ENCODE data around the gene SPRN. TPM values are rescaled to one million over a fixed set of nuclear protein-coding genes. Genes with fewer than 3 reads are reported as not detected.
"Not testable (repeated sequence)": the region's sequence is repeated elsewhere in the genome, so short reads cannot be mapped to it uniquely, and the experiment has no call there.

SPRN gene
- total and polyA plus RNA-seq, 2 donors (not counting 1 experiment from before 2014, with no cell fraction given), result 0.33 to 1.2 TPM

- Histone ChIP-seq H3K9me3 (ENCODE audit: control insufficient read depth, insufficient read depth, low read depth, low read length) (no peaks in the 10 kb centered on the region), H3K36me3 (ENCODE audit: control insufficient read depth, insufficient read depth, low read length) (peaks cover 7% of the 10 kb centered on the region), H3K4me1 (ENCODE audit: control insufficient read depth, extremely low read depth, insufficient read depth, low read length) (no peaks in the 10 kb centered on the region), H3K4me2 (ENCODE audit: extremely low read depth, insufficient read depth, low read length) (no peak overlapping the region), H3K27ac (ENCODE audit: insufficient read depth, low read length) (no peak overlapping the region), H3K79me2 (ENCODE audit: control insufficient read depth, insufficient read depth, low read length) (no peaks in the 10 kb centered on the region), H2AFZ (ENCODE audit: low read length) (no peak overlapping the region), H3K4me3 (replicated peaks in 1 of 4; ENCODE audit: control extremely low read depth in 1 of 4, insufficient read depth in 1 of 4, low read depth in 3 of 4, low read length in 4 of 4) (no peak overlapping the region), H3K9ac (ENCODE audit: insufficient read depth, low read length) (no peak overlapping the region), H3K27me3 (ENCODE audit: control insufficient read depth, insufficient read depth, low read length) (no peaks in the 10 kb centered on the region), H4K20me1 (ENCODE audit: control insufficient read depth, extremely low read depth, insufficient read depth, low read length) (no peaks in the 10 kb centered on the region)
- DNase-seq (ENCODE audit: low read depth in 2 of 2), result no peak
- TF ChIP-seq CTCF (conservative IDR thresholded peaks at IDR 0.05 in 1 of 2, IDR thresholded peaks at IDR 0.05 in 1 of 2; ENCODE audit: low read depth in 1 of 2, low read length in 2 of 2) (no peak), EZH2 (IDR thresholded peaks at IDR 0.05; ENCODE audit: low read length, missing control alignments) (no peak)
These were observed 8.7 kb downstream of the SPRN start for GRCh38 chr10:133415752-133416151.

DNA sequence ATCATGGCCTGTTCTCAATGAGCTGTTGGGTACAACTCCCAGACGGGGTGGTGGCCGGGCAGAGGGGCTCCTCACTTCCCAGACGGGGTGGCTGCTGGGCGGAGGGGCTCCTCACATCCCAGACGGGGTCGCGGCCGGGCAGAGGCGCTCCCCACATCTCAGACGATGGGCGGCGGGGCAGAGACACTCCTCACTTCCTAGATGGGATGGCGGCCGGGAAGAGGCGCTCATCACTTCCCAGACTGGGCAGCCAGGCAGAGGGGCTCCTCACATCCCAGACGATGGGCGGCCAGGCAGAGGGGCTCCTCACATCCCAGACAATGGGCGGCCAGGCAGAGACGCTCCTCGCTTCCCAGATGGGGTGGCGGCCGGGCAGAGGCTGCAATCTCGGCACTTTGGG lies 10.0 kb downstream of the SPRN start:
- H3K27ac ChIP-seq (ENCODE audit: insufficient read depth, low read length); H3K4me1 ChIP-seq (ENCODE audit: control insufficient read depth, extremely low read depth, insufficient read depth, low read length); H3K4me2 ChIP-seq (ENCODE audit: extremely low read depth, insufficient read depth, low read length); H3K9ac ChIP-seq (ENCODE audit: insufficient read depth, low read length); H2AFZ ChIP-seq (ENCODE audit: low read length); H3K79me2 ChIP-seq (ENCODE audit: control insufficient read depth, insufficient read depth, low read length); DNase-seq (ENCODE audit: low read depth in 2 of 2); H4K20me1 ChIP-seq (ENCODE audit: control insufficient read depth, extremely low read depth, insufficient read depth, low read length); H3K27me3 ChIP-seq (ENCODE audit: control insufficient read depth, insufficient read depth, low read length); H3K36me3 ChIP-seq (ENCODE audit: control insufficient read depth, insufficient read depth, low read length); H3K4me3 ChIP-seq (replicated peaks in 1 of 4; ENCODE audit: control extremely low read depth in 1 of 4, insufficient read depth in 1 of 4, low read depth in 3 of 4, low read length in 4 of 4); H3K9me3 ChIP-seq (ENCODE audit: control insufficient read depth, insufficient read depth, low read depth, low read length): not testable (repeated sequence)

DNA sequence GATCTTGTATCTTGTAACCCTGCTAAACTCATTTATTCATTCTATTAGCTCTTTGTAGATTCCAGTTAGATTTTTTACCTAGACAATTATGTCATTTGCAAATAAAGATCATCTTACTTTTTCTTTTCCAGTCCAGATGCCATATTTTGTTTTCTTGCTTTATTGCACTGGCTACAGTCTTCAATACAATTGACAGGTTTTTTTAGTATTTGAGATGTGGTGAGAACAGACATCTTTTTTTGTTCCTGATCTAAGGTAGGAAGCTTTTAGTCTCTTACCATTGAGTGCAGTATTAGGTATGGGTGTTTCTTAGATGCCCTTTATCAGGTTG lies 12.1 kb downstream of the SPRN start:
- Histone ChIP-seq H3K4me1 (ENCODE audit: control insufficient read depth, extremely low read depth, insufficient read depth, low read length) (no peaks in the 10 kb centered on the region), H2AFZ (ENCODE audit: low read length) (no peak overlapping the region), H3K9me3 (ENCODE audit: control insufficient read depth, insufficient read depth, low read depth, low read length) (no peaks in the 10 kb centered on the region), H3K4me3 (replicated peaks in 1 of 4; ENCODE audit: control extremely low read depth in 1 of 4, insufficient read depth in 1 of 4, low read depth in 3 of 4, low read length in 4 of 4) (no peak overlapping the region), H3K79me2 (ENCODE audit: control insufficient read depth, insufficient read depth, low read length) (peaks cover 24% of the 10 kb centered on the region), H3K4me2 (ENCODE audit: extremely low read depth, insufficient read depth, low read length) (no peak overlapping the region), H3K27me3 (ENCODE audit: control insufficient read depth, insufficient read depth, low read length) (no peaks in the 10 kb centered on the region), H3K36me3 (ENCODE audit: control insufficient read depth, insufficient read depth, low read length) (peaks cover 1% of the 10 kb centered on the region), H3K9ac (ENCODE audit: insufficient read depth, low read length) (no peak overlapping the region), H3K27ac (ENCODE audit: insufficient read depth, low read length) (no peak overlapping the region), H4K20me1 (ENCODE audit: control insufficient read depth, extremely low read depth, insufficient read depth, low read length) (no peaks in the 10 kb centered on the region)
- TF ChIP-seq CTCF (conservative IDR thresholded peaks at IDR 0.05 in 1 of 2, IDR thresholded peaks at IDR 0.05 in 1 of 2; ENCODE audit: low read depth in 1 of 2, low read length in 2 of 2), result no peak
- TF ChIP-seq EZH2 (IDR thresholded peaks at IDR 0.05; ENCODE audit: low read length, missing control alignments), result no peak
- DNase-seq (ENCODE audit: low read depth in 2 of 2), result no peak
